Left ventricle myocardium inferior (tissue), 1 donor: ENCODE data around the gene SLC15A5. TPM values are rescaled to one million over a fixed set of nuclear protein-coding genes. Genes with fewer than 3 reads are reported as not detected.

ENCODE experiments used
- DNase-seq: peaks from one replicate; pipeline ENCODE4 v3.0.0-alpha.2; 2020
- H3K27ac ChIP-seq: fragments of 200-600 bp; replicated peaks from 2 replicates; pipeline ENCODE4 v1.8.0; 2021
- H3K27me3 ChIP-seq: fragments of 200-600 bp; 2 replicates; pipeline ENCODE4 v1.8.0; 2021; ENCODE audit warnings: low read depth
- H3K36me3 ChIP-seq: fragments of 200-600 bp; 2 replicates; pipeline ENCODE4 v1.8.0; 2021
- H3K4me1 ChIP-seq: fragments of 200-600 bp; 2 replicates; pipeline ENCODE4 v1.8.0; 2021
- H3K4me3 ChIP-seq: fragments of 200-600 bp; 2 replicates; pipeline ENCODE4 v1.8.0; 2021; ENCODE audit warnings: mild to moderate bottlenecking, moderate library complexity
- H3K9me3 ChIP-seq: fragments of 200-600 bp; replicated peaks from 2 replicates; pipeline ENCODE4 v1.8.0; 2021
- intact Hi-C: fragments of 100-400 bp; cut with micrococcal nuclease; formaldehyde crosslinking; loops from one replicate; pipeline ENCODE4 v1.11.0; 2022
- total RNA-seq: library from RNA; stranded (reverse); fragmentation: NEBNext Ultra II Directional; extraction: Animal tissue kit (Norgen Biotek cat#: 25700); gene quantifications from one replicate; pipeline ENCODE4 v1.2.1, GENCODE V29; 2021
- TF ChIP-seq, protein P1 (sequence below): fragments of 200-600 bp; IDR thresholded peaks from 2 replicates; pipeline ENCODE4 v1.8.0; 2021; ENCODE audit warnings: antibody characterized with exemption, mild to moderate bottlenecking, borderline replicate concordance
- donor health status: DM: no; HTN: yes; CAD: no; lungs with severe emphysema.

Gene SLC15A5
- total RNA-seq, 1 donor from 2014 or later = not detected

DNA sequence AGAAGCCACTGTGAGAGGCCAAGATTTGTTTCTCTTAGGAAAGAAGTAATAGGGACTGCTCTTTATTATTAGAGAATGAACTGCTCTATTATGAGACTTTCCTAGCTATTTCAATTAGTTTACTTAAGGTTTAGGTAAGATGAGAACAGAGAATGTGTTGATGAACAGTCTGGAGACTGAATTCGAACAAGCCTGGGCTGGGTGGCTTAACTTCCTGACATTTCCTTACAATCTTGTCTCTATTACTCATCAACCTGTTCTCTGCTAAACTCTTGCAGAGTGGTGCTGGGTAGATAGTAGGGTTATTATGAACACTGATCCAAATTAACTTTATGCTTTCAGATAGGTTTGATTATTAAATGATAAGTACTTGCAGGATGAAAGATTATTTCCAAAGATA is 31.2 kb downstream of the SLC15A5 start:
- DNase-seq = no peak
- Histone ChIP-seq H3K27me3 (no peaks in the 10 kb centered on the region), H3K36me3 (no peaks in the 10 kb centered on the region), H3K4me3 (no peak overlapping the region), H3K4me1 (no peaks in the 10 kb centered on the region), H3K27ac (no peak overlapping the region), H3K9me3 (no peaks in the 10 kb centered on the region)
- TF ChIP-seq, protein P1, sequence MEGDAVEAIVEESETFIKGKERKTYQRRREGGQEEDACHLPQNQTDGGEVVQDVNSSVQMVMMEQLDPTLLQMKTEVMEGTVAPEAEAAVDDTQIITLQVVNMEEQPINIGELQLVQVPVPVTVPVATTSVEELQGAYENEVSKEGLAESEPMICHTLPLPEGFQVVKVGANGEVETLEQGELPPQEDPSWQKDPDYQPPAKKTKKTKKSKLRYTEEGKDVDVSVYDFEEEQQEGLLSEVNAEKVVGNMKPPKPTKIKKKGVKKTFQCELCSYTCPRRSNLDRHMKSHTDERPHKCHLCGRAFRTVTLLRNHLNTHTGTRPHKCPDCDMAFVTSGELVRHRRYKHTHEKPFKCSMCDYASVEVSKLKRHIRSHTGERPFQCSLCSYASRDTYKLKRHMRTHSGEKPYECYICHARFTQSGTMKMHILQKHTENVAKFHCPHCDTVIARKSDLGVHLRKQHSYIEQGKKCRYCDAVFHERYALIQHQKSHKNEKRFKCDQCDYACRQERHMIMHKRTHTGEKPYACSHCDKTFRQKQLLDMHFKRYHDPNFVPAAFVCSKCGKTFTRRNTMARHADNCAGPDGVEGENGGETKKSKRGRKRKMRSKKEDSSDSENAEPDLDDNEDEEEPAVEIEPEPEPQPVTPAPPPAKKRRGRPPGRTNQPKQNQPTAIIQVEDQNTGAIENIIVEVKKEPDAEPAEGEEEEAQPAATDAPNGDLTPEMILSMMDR = no peak
- intact Hi-C loops = no loop called here

- H3K27ac ChIP-seq = no peak overlapping the region
- H3K9me3 ChIP-seq = no peaks in the 10 kb centered on the region
- H3K27me3 ChIP-seq = no peaks in the 10 kb centered on the region
- intact Hi-C loops = no loop called here
- H3K4me1 ChIP-seq = no peaks in the 10 kb centered on the region
- TF ChIP-seq, protein P1 = no peak
- H3K4me3 ChIP-seq = no peak overlapping the region
- DNase-seq = no peak
- no peaks in the 10 kb centered on the region for H3K36me3 ChIP-seq
Measured at GRCh38 chr12:16245209-16245608, 32.3 kb downstream of the SLC15A5 start.

GRCh38 chr12:16243487-16244412 is 33.7 kb downstream of the SLC15A5 start:
- DNase-seq = no peak
- Histone ChIP-seq H3K9me3 (no peaks in the 10 kb centered on the region), H3K4me1 (no peaks in the 10 kb centered on the region), H3K27ac (no peak overlapping the region), H3K27me3 (no peaks in the 10 kb centered on the region), H3K4me3 (no peak overlapping the region), H3K36me3 (no peaks in the 10 kb centered on the region)
- TF ChIP-seq, protein P1 = no peak
- intact Hi-C loops = no loop called here

- H3K27ac ChIP-seq = no peak overlapping the region
- intact Hi-C loops = no loop called here
- TF ChIP-seq, protein P1 = no peak
- no peaks in the 10 kb centered on the region for H3K27me3 ChIP-seq
- no peak for DNase-seq
- H3K9me3 ChIP-seq = no peaks in the 10 kb centered on the region
- H3K36me3 ChIP-seq = no peaks in the 10 kb centered on the region
- H3K4me3 ChIP-seq = no peak overlapping the region
- H3K4me1 ChIP-seq = no peaks in the 10 kb centered on the region
Measured at GRCh38 chr12:16241346-16241745, 36.1 kb downstream of the SLC15A5 start.

DNA sequence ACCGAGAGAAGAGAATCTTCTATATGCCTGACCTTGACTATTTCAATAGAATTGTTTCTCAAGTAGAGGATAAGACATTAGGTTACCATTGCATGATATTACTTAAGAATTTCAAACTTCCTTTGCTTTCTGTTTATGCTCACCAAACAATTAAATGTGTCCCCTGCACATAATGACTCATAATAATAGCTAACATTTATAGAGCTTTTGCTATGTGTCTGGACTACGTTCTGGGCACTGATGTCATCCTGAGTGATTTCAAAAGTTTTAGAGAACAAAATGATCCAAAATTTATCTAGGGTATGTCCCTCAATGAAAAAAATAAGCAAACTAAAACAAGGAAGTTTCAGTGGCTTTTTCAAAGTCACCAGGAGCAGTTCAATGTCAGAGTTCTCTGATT is 38.8 kb downstream of the SLC15A5 start:
- Histone ChIP-seq H3K27ac (no peak overlapping the region), H3K36me3 (no peaks in the 10 kb centered on the region), H3K4me3 (no peak overlapping the region), H3K4me1 (no peaks in the 10 kb centered on the region), H3K9me3 (peaks cover under 1% of the 10 kb centered on the region), H3K27me3 (no peaks in the 10 kb centered on the region)
- no peak for DNase-seq
- intact Hi-C loops = no loop called here
- TF ChIP-seq, protein P1 = no peak
